HK-2 (cell line): ENCODE results near the gene ZNF607.

Experiments used
- DNase-seq: peaks from one replicate; pipeline ENCODE4 v3.0.0-alpha.2; 2018; ENCODE audit not compliant: unreplicated experiment

ZNF607 gene

GRCh38 chr19:37654118-37654517 lies 65.4 kb downstream of the ZNF607 start:
- no peak for DNase-seq
